ENCODE results near the gene ALMS1. TPM values are rescaled to one million over a fixed set of nuclear protein-coding genes. Genes with fewer than 3 reads are reported as not detected.

ALMS1 gene
- polyA plus RNA-seq, 1 donor (not counting 4 experiments of a cell fraction or from before 2014, with no cell fraction given) = 4.4 TPM

- no peaks in the 10 kb centered on the region for H3K9me1 ChIP-seq (ENCODE audit: control insufficient read depth, extremely low read depth, insufficient read depth, low read length)
- H3K9me3 ChIP-seq (ENCODE audit: control insufficient read depth, low read depth, low read length) = no peaks in the 10 kb centered on the region
- H3K36me3 ChIP-seq (ENCODE audit: control insufficient read depth in 2 of 2, extremely low read depth in 1 of 2, insufficient read depth in 2 of 2, low read length in 2 of 2) = no peaks in the 10 kb centered on the region
- no peak overlapping the region for H2AFZ ChIP-seq (ENCODE audit: control insufficient read depth, low read length)
- FAIRE-seq (no peak), DNase-seq (ENCODE audit: low read depth, low spot score) (no peak)
- no peak overlapping the region for H3K27ac ChIP-seq (ENCODE audit: control insufficient read depth, insufficient read depth, low read length)
- TF ChIP-seq CTCF (optimal IDR thresholded peaks at IDR 0.05 in 1 of 3, IDR thresholded peaks at IDR 0.05 in 1 of 3, conservative IDR thresholded peaks at IDR 0.05 in 1 of 3; ENCODE audit: extremely low read depth in 1 of 3, insufficient read depth in 2 of 3, low read length in 3 of 3) = no peak
- no peak for TF ChIP-seq EZH2 (IDR thresholded peaks at IDR 0.05; ENCODE audit: low read length)
- dilution Hi-C loops (cut with MboI; ENCODE audit: extremely low pct_ligation_motif_present, low sequenced_read_pairs) = no loop called here
- H3K27me3 ChIP-seq (ENCODE audit: control insufficient read depth, extremely low read depth, insufficient read depth, low read length) = no peaks in the 10 kb centered on the region
- no peak overlapping the region for H3K9ac ChIP-seq (ENCODE audit: control insufficient read depth, extremely low read depth, insufficient read depth, low read length)
- H3K4me1 ChIP-seq (ENCODE audit: control insufficient read depth, extremely low read depth, insufficient read depth, low read length) = no peaks in the 10 kb centered on the region
- no peak overlapping the region for H3K4me3 ChIP-seq (ENCODE audit: control insufficient read depth in 2 of 3, extremely low read depth in 1 of 3, insufficient read depth in 2 of 3, low read depth in 1 of 3, low read length in 3 of 3)
- H4K20me1 ChIP-seq (ENCODE audit: control insufficient read depth, extremely low read depth, insufficient read depth, low read length) = no peaks in the 10 kb centered on the region
- no peak overlapping the region for H3K4me2 ChIP-seq (ENCODE audit: control insufficient read depth, extremely low read depth, insufficient read depth, low read depth, low read length)
- H3K79me2 ChIP-seq (ENCODE audit: control insufficient read depth, insufficient read depth, low read length) = no peaks in the 10 kb centered on the region
Measured at GRCh38 chr2:73408198-73408597, 22.6 kb downstream of the ALMS1 start.

- DNase-seq (ENCODE audit: low read depth, low spot score) = no peak
- H3K27ac ChIP-seq (ENCODE audit: control insufficient read depth, insufficient read depth, low read length) = no peak overlapping the region
- no peaks in the 10 kb centered on the region for H3K27me3 ChIP-seq (ENCODE audit: control insufficient read depth, extremely low read depth, insufficient read depth, low read length)
- H3K79me2 ChIP-seq (ENCODE audit: control insufficient read depth, insufficient read depth, low read length) = no peaks in the 10 kb centered on the region
- FAIRE-seq = no peak
- H3K4me1 ChIP-seq (ENCODE audit: control insufficient read depth, extremely low read depth, insufficient read depth, low read length) = no peaks in the 10 kb centered on the region
- dilution Hi-C loops (cut with MboI; ENCODE audit: extremely low pct_ligation_motif_present, low sequenced_read_pairs) = no loop called here
- no peak for TF ChIP-seq EZH2 (IDR thresholded peaks at IDR 0.05; ENCODE audit: low read length)
- TF ChIP-seq CTCF (optimal IDR thresholded peaks at IDR 0.05 in 1 of 3, IDR thresholded peaks at IDR 0.05 in 1 of 3, conservative IDR thresholded peaks at IDR 0.05 in 1 of 3; ENCODE audit: extremely low read depth in 1 of 3, insufficient read depth in 2 of 3, low read length in 3 of 3) = no peak
- H3K4me2 ChIP-seq (ENCODE audit: control insufficient read depth, extremely low read depth, insufficient read depth, low read depth, low read length) = no peak overlapping the region
- no peaks in the 10 kb centered on the region for H4K20me1 ChIP-seq (ENCODE audit: control insufficient read depth, extremely low read depth, insufficient read depth, low read length)
- H3K36me3 ChIP-seq (ENCODE audit: control insufficient read depth in 2 of 2, extremely low read depth in 1 of 2, insufficient read depth in 2 of 2, low read length in 2 of 2) = no peaks in the 10 kb centered on the region
- no peak overlapping the region for H3K4me3 ChIP-seq (ENCODE audit: control insufficient read depth in 2 of 3, extremely low read depth in 1 of 3, insufficient read depth in 2 of 3, low read depth in 1 of 3, low read length in 3 of 3)
- no peak overlapping the region for H2AFZ ChIP-seq (ENCODE audit: control insufficient read depth, low read length)
- H3K9me3 ChIP-seq (ENCODE audit: control insufficient read depth, low read depth, low read length) = no peaks in the 10 kb centered on the region
- no peaks in the 10 kb centered on the region for H3K9me1 ChIP-seq (ENCODE audit: control insufficient read depth, extremely low read depth, insufficient read depth, low read length)
- no peak overlapping the region for H3K9ac ChIP-seq (ENCODE audit: control insufficient read depth, extremely low read depth, insufficient read depth, low read length)
Measured at GRCh38 chr2:73414696-73415095, 29.1 kb downstream of the ALMS1 start.

All from keratinocyte (primary cell).